ENCODE measurements around the gene TENT4A.

TENT4A gene

DNA sequence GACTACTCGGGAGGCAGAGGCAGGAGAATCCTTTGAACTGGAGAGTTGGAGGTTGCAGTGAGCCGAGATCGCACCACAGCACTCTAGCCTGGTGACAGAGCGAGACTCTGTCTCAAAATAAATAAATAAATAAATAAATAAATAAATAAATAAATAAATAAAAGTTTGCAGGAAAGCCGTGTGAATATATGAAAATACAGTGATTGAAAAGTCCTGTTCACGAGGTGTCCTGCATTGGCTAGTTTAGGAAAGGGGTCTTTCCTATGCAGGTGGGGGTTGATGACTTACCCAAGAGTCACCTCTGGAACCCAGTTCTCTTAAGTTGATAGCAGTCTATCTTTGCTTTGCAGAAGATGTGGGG, 7.3 kb downstream of the TENT4A start:
- Histone ChIP-seq H3K9me3 (ENCODE audit: control insufficient read depth, low read length) (no peaks in the 10 kb centered on the region), H3K4me1 (ENCODE audit: control insufficient read depth, insufficient read depth, low read length) (peaks cover 40% of the 10 kb centered on the region), H3K9ac (ENCODE audit: low read length) (no peak overlapping the region), H3K36me3 (ENCODE audit: control insufficient read depth, insufficient read depth, low read length) (no peaks in the 10 kb centered on the region), H3K27me3 (ENCODE audit: control insufficient read depth, insufficient read depth, low read length) (no peaks in the 10 kb centered on the region), H3K4me3 (ENCODE audit: low read length) (no peak overlapping the region)

DNA sequence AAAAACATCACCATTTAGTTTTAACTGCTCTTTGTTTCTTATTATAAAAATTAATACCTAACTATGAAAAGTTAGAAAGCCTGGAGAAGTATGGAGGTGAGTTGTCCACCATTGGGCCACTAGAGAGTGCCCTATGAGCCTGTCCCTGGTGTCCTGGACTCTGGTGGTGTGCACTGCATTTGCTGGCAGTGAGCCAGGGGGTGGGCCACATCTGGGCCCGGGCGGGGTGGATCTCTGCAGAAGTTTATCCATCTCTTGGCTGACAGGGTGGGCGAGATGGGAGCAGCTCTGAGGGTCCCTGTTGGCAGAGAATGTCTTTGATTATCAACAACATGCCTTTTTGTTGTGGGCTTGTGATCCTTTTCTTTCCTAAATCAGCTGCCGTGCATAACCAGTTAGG, 8.2 kb downstream of the TENT4A start:
- Histone ChIP-seq H3K9me3 (ENCODE audit: control insufficient read depth, low read length) (no peaks in the 10 kb centered on the region), H3K4me1 (ENCODE audit: control insufficient read depth, insufficient read depth, low read length) (peaks cover 31% of the 10 kb centered on the region), H3K4me3 (ENCODE audit: low read length) (no peak overlapping the region), H3K9ac (ENCODE audit: low read length) (no peak overlapping the region), H3K36me3 (ENCODE audit: control insufficient read depth, insufficient read depth, low read length) (no peaks in the 10 kb centered on the region), H3K27me3 (ENCODE audit: control insufficient read depth, insufficient read depth, low read length) (no peaks in the 10 kb centered on the region)

DNA sequence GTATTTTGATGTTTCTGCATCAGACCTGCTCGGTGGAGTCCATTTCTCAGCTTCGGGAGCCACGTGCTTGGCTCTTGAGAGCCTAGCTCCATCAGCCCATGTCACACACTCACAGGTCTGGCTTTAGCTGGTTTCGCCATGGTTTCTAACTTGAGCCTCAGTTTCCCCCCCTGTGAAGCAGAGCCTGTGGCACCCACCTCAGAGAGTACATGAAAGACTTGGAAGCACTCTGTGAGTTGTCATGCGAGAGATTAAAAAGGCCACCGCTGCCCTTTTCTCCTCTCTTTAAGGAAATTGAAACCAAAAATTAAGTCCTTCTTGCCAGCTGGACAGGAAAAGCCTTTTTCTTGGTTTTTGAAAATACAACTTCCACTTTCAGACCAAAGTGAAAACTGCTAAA, 8.8 kb downstream of the TENT4A start:
- Histone ChIP-seq H3K9me3 (ENCODE audit: control insufficient read depth, low read length) (no peaks in the 10 kb centered on the region), H3K27me3 (ENCODE audit: control insufficient read depth, insufficient read depth, low read length) (no peaks in the 10 kb centered on the region), H3K36me3 (ENCODE audit: control insufficient read depth, insufficient read depth, low read length) (no peaks in the 10 kb centered on the region), H3K9ac (ENCODE audit: low read length) (no peak overlapping the region), H3K4me1 (ENCODE audit: control insufficient read depth, insufficient read depth, low read length) (peaks cover 26% of the 10 kb centered on the region), H3K4me3 (ENCODE audit: low read length) (no peak overlapping the region)

DNA sequence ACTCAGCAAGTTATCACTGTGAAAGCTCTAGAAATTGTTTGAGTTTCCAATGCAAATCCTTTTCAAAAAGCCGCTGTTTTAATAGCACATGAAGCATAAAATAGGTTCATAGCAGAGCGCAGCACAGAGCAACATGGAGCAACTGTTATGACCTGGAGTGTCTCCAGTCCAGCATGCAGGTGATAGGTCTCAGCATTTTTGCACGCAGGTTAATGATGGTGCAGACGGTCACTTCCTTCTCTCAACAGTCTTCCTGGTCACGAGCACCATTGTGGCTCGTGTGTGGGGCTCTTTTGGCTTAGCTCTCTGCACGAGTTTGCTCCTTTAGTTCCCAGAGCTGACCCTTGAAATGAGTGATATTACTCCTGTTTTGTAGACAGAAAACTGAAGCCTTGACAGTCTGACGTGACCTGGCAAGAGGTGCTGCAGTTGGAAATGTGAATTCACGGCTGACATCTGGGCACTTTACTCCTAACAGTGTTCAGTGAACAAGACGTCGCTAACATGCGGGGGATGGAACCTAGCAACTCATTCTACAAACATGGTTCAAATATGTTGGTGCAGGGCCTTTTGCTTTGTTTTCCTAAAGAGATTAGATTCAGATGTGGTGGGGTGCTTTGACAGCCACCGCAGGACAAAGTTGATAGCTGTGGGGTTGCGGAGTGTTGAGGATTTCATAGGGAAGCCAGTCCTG, 10.0 kb downstream of the TENT4A start:
- H3K4me1 ChIP-seq (ENCODE audit: control insufficient read depth, insufficient read depth, low read length), result peaks cover 15% of the 10 kb centered on the region
- no peaks in the 10 kb centered on the region for H3K36me3 ChIP-seq (ENCODE audit: control insufficient read depth, insufficient read depth, low read length)
- no peak overlapping the region for H3K9ac ChIP-seq (ENCODE audit: low read length)
- no peak overlapping the region for H3K4me3 ChIP-seq (ENCODE audit: low read length)
- H3K27me3 ChIP-seq (ENCODE audit: control insufficient read depth, insufficient read depth, low read length), result no peaks in the 10 kb centered on the region
- no peaks in the 10 kb centered on the region for H3K9me3 ChIP-seq (ENCODE audit: control insufficient read depth, low read length)

DNA sequence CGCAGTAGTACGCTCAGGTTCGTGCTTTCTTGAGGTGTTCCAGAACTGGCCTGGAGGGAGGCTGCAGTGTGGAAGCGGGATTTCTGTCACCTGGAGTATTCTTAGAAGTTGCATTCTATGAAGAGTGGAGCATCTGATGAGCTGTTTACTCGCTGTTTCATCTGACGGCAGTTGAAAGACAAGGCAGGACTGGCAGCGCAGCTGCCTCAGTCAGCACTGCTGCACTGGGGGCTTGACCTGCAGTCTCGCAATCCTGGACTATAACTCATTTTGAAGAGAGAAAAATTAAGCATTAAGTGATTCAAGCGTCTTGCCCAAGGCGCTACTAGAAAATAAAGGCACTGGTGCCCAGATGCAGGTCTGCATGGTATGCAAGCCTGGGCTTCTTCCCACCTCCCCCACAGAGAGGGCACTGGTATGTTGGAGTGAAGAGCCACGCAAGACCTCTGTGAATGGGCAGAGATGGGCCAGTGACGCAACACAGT, 10.6 kb downstream of the TENT4A start:
- H3K4me1 ChIP-seq (ENCODE audit: control insufficient read depth, insufficient read depth, low read length), result peaks cover 15% of the 10 kb centered on the region

DNA sequence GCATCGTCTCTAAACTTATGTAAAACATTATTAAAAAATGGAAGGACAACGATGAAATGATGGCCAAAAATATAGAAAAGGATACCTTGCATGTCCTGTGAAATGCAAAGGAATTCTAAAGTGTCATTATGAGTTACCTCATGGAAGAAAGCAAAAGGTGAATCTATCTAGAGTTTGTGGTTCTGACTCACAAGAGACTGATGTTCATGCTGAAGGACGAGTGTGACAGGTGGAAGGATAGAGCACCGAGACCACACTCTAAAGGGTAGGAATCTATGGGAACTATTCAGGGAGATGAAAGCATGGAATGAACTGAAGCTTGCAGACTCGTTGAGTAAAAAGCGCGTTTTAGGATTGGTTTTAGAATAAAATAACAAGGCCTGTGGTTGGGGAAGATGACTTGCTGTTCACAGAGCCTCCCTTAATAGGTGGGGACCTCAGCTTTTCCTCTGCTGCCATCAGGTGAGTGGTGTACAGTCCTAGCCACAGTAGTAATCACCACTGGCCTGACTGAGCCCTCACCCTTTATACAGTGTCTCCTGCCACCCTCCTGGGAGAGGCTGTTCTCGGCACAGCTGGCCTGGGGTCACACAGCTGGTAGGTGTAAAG, 11.2 kb downstream of the TENT4A start:
- H3K36me3 ChIP-seq (ENCODE audit: control insufficient read depth, insufficient read depth, low read length), result no peaks in the 10 kb centered on the region
- H3K9me3 ChIP-seq (ENCODE audit: control insufficient read depth, low read length), result no peaks in the 10 kb centered on the region
- no peak overlapping the region for H3K9ac ChIP-seq (ENCODE audit: low read length)
- no peaks in the 10 kb centered on the region for H3K27me3 ChIP-seq (ENCODE audit: control insufficient read depth, insufficient read depth, low read length)
- H3K4me3 ChIP-seq (ENCODE audit: low read length), result no peak overlapping the region
- H3K4me1 ChIP-seq (ENCODE audit: control insufficient read depth, insufficient read depth, low read length), result peaks cover 15% of the 10 kb centered on the region

More for the DNA sequence above, 10.6 kb downstream of the TENT4A start:
- no peak overlapping the region for H3K9ac ChIP-seq (ENCODE audit: low read length)
- H3K36me3 ChIP-seq (ENCODE audit: control insufficient read depth, insufficient read depth, low read length), result no peaks in the 10 kb centered on the region
- no peaks in the 10 kb centered on the region for H3K27me3 ChIP-seq (ENCODE audit: control insufficient read depth, insufficient read depth, low read length)
- H3K4me3 ChIP-seq (ENCODE audit: low read length), result no peak overlapping the region
- no peaks in the 10 kb centered on the region for H3K9me3 ChIP-seq (ENCODE audit: control insufficient read depth, low read length)

DNA sequence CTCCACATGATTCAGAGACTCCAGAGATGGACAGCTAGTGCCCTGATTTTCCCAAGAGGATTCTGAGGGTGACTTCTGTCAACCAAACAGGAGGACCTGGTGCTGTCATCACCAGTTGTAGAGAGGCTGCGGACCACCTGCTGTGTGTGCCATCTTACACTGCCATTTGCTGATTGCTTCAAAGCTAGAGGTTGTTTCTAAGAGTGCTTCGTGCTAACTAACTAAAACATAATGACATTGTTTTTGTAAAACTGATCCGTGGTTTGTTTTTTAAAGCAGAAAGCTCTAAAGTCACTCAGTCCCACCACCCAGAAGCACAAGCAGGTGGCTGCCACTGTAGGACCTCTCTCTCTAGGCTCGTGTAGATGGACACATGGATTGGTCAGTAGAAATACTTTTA, 12.2 kb downstream of the TENT4A start:
- H3K4me1 ChIP-seq (ENCODE audit: control insufficient read depth, insufficient read depth, low read length), result peaks cover 19% of the 10 kb centered on the region

DNA sequence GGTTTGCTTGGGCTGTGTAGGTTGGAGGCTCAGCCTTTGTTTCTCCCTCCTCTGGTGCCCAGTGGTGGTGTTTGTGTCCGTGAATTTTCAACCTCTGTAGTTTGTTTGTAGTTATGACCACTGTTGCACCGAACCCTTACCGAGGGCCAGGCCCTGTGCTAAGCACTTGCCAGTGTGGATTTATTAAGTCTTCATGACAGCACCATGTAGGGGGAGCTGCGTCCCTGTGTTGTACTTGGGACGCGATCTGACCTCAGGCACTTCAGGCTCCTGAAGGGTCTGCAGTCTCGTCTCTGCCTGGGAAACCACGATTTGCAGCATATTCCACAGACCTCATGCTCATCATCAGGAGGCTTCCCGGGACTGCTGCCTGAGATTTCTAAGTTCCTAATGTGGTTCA, 12.8 kb downstream of the TENT4A start:
- Histone ChIP-seq H3K4me1 (ENCODE audit: control insufficient read depth, insufficient read depth, low read length) (peaks cover 25% of the 10 kb centered on the region), H3K9me3 (ENCODE audit: control insufficient read depth, low read length) (no peaks in the 10 kb centered on the region), H3K9ac (ENCODE audit: low read length) (no peak overlapping the region), H3K36me3 (ENCODE audit: control insufficient read depth, insufficient read depth, low read length) (no peaks in the 10 kb centered on the region), H3K27me3 (ENCODE audit: control insufficient read depth, insufficient read depth, low read length) (no peaks in the 10 kb centered on the region), H3K4me3 (ENCODE audit: low read length) (no peak overlapping the region)

More for the DNA sequence above, 12.2 kb downstream of the TENT4A start:
- Histone ChIP-seq H3K27me3 (ENCODE audit: control insufficient read depth, insufficient read depth, low read length) (no peaks in the 10 kb centered on the region), H3K9me3 (ENCODE audit: control insufficient read depth, low read length) (no peaks in the 10 kb centered on the region), H3K4me3 (ENCODE audit: low read length) (no peak overlapping the region), H3K36me3 (ENCODE audit: control insufficient read depth, insufficient read depth, low read length) (no peaks in the 10 kb centered on the region), H3K9ac (ENCODE audit: low read length) (no peak overlapping the region)

DNA sequence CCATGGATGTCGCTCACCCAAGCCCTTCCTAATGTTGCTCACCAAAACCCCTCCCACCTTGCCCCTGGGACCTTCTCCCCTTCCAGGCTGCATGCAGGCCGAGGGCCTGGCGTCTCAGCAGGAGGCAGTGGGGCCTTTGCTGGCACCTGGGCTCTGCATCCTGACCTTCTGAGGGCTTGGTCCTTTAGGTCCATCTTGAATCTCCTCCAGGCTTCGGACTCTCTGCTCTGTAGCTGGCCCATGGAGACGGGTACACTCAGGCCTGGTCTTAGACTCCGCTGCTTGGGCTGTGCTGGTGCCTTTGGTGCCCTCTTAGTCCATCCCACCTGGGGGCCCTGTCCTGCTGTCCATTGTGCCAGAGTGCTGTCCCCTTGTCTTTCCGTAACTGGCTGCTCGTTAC, 14.0 kb downstream of the TENT4A start:
- no peak overlapping the region for H3K4me3 ChIP-seq (ENCODE audit: low read length)
- no peak overlapping the region for H3K9ac ChIP-seq (ENCODE audit: low read length)
- H3K4me1 ChIP-seq (ENCODE audit: control insufficient read depth, insufficient read depth, low read length), result peaks cover 33% of the 10 kb centered on the region
- no peaks in the 10 kb centered on the region for H3K27me3 ChIP-seq (ENCODE audit: control insufficient read depth, insufficient read depth, low read length)
- H3K36me3 ChIP-seq (ENCODE audit: control insufficient read depth, insufficient read depth, low read length), result no peaks in the 10 kb centered on the region
- no peaks in the 10 kb centered on the region for H3K9me3 ChIP-seq (ENCODE audit: control insufficient read depth, low read length)

DNA sequence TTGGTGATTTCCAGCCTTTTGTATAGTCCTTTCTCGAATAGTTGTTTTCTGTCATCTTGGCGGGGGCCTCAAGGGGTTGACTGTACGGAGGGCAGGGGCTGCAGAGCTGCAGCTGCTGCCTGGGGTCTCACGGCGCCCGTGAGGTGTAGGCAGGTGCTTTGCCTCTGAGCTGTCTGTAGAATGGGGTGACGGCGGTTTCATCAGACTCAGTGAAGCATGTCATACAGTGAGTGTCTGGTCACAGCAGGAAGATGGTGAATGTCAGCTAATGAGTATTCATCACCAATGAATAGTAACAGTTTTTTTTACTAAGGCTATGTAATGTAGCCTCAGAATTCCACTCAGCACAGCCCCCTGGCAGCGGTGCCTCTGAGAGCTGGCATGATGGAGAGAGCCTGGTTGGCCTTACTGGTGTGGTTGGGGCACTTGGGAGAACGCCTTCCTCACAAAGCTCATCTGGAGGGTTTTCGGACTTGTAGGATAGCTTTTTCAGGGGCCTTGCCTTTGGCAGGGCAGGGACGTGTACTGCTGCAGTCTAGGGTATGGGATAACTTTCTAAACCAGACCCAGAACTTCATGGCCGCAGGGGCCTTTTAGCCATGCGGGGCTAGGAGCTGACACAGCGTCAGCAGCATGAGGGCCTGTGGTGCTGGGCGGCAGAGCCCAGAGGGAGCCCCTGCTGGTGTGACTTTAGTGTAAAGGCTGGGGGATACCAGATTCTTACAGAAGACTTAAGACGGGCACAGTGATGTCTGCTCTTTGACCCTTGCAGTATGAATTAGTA, 15.0 kb downstream of the TENT4A start:
- Histone ChIP-seq H3K4me1 (ENCODE audit: control insufficient read depth, insufficient read depth, low read length) (peaks cover 33% of the 10 kb centered on the region), H3K27me3 (ENCODE audit: control insufficient read depth, insufficient read depth, low read length) (no peaks in the 10 kb centered on the region), H3K9ac (ENCODE audit: low read length) (no peak overlapping the region)

DNA sequence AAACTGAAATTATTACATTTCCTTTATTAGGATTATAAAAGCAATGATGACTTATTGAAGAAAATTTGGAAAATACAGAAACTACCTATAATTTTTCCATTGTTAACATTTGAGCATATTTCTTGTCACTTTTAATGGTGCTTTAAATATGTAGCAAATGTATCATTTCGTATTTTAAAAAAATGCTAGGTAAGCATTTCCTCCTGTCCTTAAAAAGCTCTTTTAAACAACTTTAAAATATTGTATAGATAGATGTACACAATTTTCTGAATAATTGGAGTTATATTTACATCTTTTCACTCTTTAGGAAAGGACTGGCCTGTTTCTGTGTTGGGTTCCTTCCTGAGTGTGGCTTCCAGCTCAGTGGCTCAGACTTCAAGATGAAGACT, 15.6 kb downstream of the TENT4A start:
- Histone ChIP-seq H3K36me3 (ENCODE audit: control insufficient read depth, insufficient read depth, low read length) (no peaks in the 10 kb centered on the region), H3K4me1 (ENCODE audit: control insufficient read depth, insufficient read depth, low read length) (peaks cover 33% of the 10 kb centered on the region), H3K4me3 (ENCODE audit: low read length) (no peak overlapping the region), H3K9ac (ENCODE audit: low read length) (no peak overlapping the region), H3K9me3 (ENCODE audit: control insufficient read depth, low read length) (no peaks in the 10 kb centered on the region), H3K27me3 (ENCODE audit: control insufficient read depth, insufficient read depth, low read length) (no peaks in the 10 kb centered on the region)

More for the DNA sequence above, 15.0 kb downstream of the TENT4A start:
- Histone ChIP-seq H3K4me3 (ENCODE audit: low read length) (no peak overlapping the region), H3K9me3 (ENCODE audit: control insufficient read depth, low read length) (no peaks in the 10 kb centered on the region), H3K36me3 (ENCODE audit: control insufficient read depth, insufficient read depth, low read length) (no peaks in the 10 kb centered on the region)
